Measurements from ENCODE around the gene AKAP8.

DNA sequence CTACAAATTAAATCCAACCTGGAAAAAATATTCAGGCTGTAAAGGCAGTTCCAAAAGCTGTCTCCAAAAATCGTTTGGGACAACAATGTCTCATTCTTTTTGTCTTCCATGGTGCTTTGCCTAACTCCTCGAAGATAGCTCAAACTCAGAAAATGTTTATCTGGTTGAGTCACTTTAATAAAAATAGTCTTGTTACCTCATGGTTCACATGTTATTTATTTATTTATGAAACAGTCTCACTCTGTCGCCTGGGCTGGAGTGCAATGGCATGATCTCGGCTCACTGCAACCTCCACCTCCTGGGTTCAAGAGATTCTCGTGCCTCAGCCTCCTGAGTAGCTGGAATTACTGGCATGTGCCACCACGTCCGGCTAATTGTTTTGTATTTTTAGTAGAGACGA is 42.4 kb downstream of the AKAP8 start:
- TF ChIP-seq, protein P1, sequence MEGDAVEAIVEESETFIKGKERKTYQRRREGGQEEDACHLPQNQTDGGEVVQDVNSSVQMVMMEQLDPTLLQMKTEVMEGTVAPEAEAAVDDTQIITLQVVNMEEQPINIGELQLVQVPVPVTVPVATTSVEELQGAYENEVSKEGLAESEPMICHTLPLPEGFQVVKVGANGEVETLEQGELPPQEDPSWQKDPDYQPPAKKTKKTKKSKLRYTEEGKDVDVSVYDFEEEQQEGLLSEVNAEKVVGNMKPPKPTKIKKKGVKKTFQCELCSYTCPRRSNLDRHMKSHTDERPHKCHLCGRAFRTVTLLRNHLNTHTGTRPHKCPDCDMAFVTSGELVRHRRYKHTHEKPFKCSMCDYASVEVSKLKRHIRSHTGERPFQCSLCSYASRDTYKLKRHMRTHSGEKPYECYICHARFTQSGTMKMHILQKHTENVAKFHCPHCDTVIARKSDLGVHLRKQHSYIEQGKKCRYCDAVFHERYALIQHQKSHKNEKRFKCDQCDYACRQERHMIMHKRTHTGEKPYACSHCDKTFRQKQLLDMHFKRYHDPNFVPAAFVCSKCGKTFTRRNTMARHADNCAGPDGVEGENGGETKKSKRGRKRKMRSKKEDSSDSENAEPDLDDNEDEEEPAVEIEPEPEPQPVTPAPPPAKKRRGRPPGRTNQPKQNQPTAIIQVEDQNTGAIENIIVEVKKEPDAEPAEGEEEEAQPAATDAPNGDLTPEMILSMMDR (IDR thresholded peaks at IDR 0.05) = no peak
- peak in 1 of 2 donors; percentile 22 for TF ChIP-seq POLR2AphosphoS5 (IDR thresholded peaks at IDR 0.05; ENCODE audit: insufficient read depth in 1 of 2, low read depth in 1 of 2)
- no peak for TF ChIP-seq POLR2A (IDR thresholded peaks at IDR 0.05)

All from vagina (tissue), 2 donors.